Measurements from ENCODE around the gene RAPGEF5.

The RAPGEF5 gene

GRCh38 chr7:22386865-22387264 lies 29.9 kb upstream of the RAPGEF5 start:
- H2AFZ ChIP-seq (ENCODE audit: insufficient read depth, low read length, poor library complexity) = no peak overlapping the region
- H3K27me3 ChIP-seq (ENCODE audit: insufficient read depth, low read length) = no peaks in the 10 kb centered on the region
- H3K4me2 ChIP-seq (ENCODE audit: low read length) = no peak overlapping the region
- no peaks in the 10 kb centered on the region for H3K9me3 ChIP-seq (ENCODE audit: insufficient read depth, low read depth, low read length)
- H4K12ac ChIP-seq (ENCODE audit: low read depth, low read length) = no peak overlapping the region
- no peak overlapping the region for H3K27ac ChIP-seq (ENCODE audit: low read depth, low read length)
- H3K4ac ChIP-seq (ENCODE audit: low read depth, low read length) = no peak overlapping the region
- H3K79me2 ChIP-seq (ENCODE audit: control insufficient read depth, insufficient read depth, low read length, poor library complexity) = no peaks in the 10 kb centered on the region
- no peak overlapping the region for H2BK12ac ChIP-seq (ENCODE audit: low read length)
- H3K14ac ChIP-seq (ENCODE audit: low read length) = no peak overlapping the region
- no peaks in the 10 kb centered on the region for H3K4me1 ChIP-seq (ENCODE audit: control insufficient read depth in 1 of 2, insufficient read depth in 2 of 2, low read length in 2 of 2)
- H3K23ac ChIP-seq (ENCODE audit: low read length) = no peak overlapping the region
- H3K36me3 ChIP-seq (ENCODE audit: control insufficient read depth in 1 of 2, insufficient read depth in 2 of 2, low read length in 2 of 2) = no peaks in the 10 kb centered on the region
- no CpG with 5 or more reads among the region's 1 CpG for WGBS (ENCODE audit: extremely low coverage, insufficient coverage, insufficient read length)
- no peak overlapping the region for H3K4me3 ChIP-seq (ENCODE audit: low read depth, low read length)
- H3K18ac ChIP-seq (ENCODE audit: low read length) = no peak overlapping the region
- H4K91ac ChIP-seq (ENCODE audit: low read depth, low read length) = no peak overlapping the region
- no peak for DNase-seq
- no peak overlapping the region for H3K9ac ChIP-seq (ENCODE audit: low read length)
- H4K8ac ChIP-seq (ENCODE audit: low read depth, low read length) = no peak overlapping the region
- H2AK5ac ChIP-seq (ENCODE audit: low read length) = no peak overlapping the region
- no peak overlapping the region for H2BK120ac ChIP-seq (ENCODE audit: insufficient read depth, low read length, poor library complexity)
- H3K79me1 ChIP-seq (ENCODE audit: low read length) = no peaks in the 10 kb centered on the region
- no peak overlapping the region for H2BK5ac ChIP-seq (ENCODE audit: low read depth, low read length, poor library complexity)

- Histone ChIP-seq H3K4me3 (ENCODE audit: low read depth, low read length) (no peak overlapping the region), H3K4ac (ENCODE audit: low read depth, low read length) (no peak overlapping the region), H3K27ac (ENCODE audit: low read depth, low read length) (no peak overlapping the region), H2BK5ac (ENCODE audit: low read depth, low read length, poor library complexity) (no peak overlapping the region), H3K9ac (ENCODE audit: low read length) (no peak overlapping the region), H4K8ac (ENCODE audit: low read depth, low read length) (no peak overlapping the region), H3K23ac (ENCODE audit: low read length) (no peak overlapping the region), H2BK12ac (ENCODE audit: low read length) (no peak overlapping the region), H3K9me3 (ENCODE audit: insufficient read depth, low read depth, low read length) (no peaks in the 10 kb centered on the region), H3K36me3 (ENCODE audit: control insufficient read depth in 1 of 2, insufficient read depth in 2 of 2, low read length in 2 of 2) (no peaks in the 10 kb centered on the region), H4K91ac (ENCODE audit: low read depth, low read length) (no peak overlapping the region), H3K18ac (ENCODE audit: low read length) (no peak overlapping the region), H2AK5ac (ENCODE audit: low read length) (no peak overlapping the region), H4K12ac (ENCODE audit: low read depth, low read length) (no peak overlapping the region), H3K4me2 (ENCODE audit: low read length) (no peak overlapping the region), H3K4me1 (ENCODE audit: control insufficient read depth in 1 of 2, insufficient read depth in 2 of 2, low read length in 2 of 2) (no peaks in the 10 kb centered on the region), H2BK120ac (ENCODE audit: insufficient read depth, low read length, poor library complexity) (no peak overlapping the region), H3K79me1 (ENCODE audit: low read length) (no peaks in the 10 kb centered on the region), H3K14ac (ENCODE audit: low read length) (no peak overlapping the region), H3K79me2 (ENCODE audit: control insufficient read depth, insufficient read depth, low read length, poor library complexity) (no peaks in the 10 kb centered on the region), H2AFZ (ENCODE audit: insufficient read depth, low read length, poor library complexity) (no peak overlapping the region), H3K27me3 (ENCODE audit: insufficient read depth, low read length) (no peaks in the 10 kb centered on the region)
- no peak for DNase-seq
- no CpG with 5 or more reads among the region's 2 CpGs for WGBS (ENCODE audit: extremely low coverage, insufficient coverage, insufficient read length)
These were observed 29.4 kb upstream of the RAPGEF5 start for GRCh38 chr7:22386206-22386858.

GRCh38 chr7:22385326-22385725 lies 28.4 kb upstream of the RAPGEF5 start:
- H3K4ac ChIP-seq (ENCODE audit: low read depth, low read length) = no peak overlapping the region
- no peaks in the 10 kb centered on the region for H3K9me3 ChIP-seq (ENCODE audit: insufficient read depth, low read depth, low read length)
- no peaks in the 10 kb centered on the region for H3K79me1 ChIP-seq (ENCODE audit: low read length)
- no peaks in the 10 kb centered on the region for H3K36me3 ChIP-seq (ENCODE audit: control insufficient read depth in 1 of 2, insufficient read depth in 2 of 2, low read length in 2 of 2)
- no peaks in the 10 kb centered on the region for H3K4me1 ChIP-seq (ENCODE audit: control insufficient read depth in 1 of 2, insufficient read depth in 2 of 2, low read length in 2 of 2)
- no peak overlapping the region for H3K14ac ChIP-seq (ENCODE audit: low read length)
- no peak overlapping the region for H4K8ac ChIP-seq (ENCODE audit: low read depth, low read length)
- H3K79me2 ChIP-seq (ENCODE audit: control insufficient read depth, insufficient read depth, low read length, poor library complexity) = no peaks in the 10 kb centered on the region
- DNase-seq = no peak
- no peak overlapping the region for H4K12ac ChIP-seq (ENCODE audit: low read depth, low read length)
- no peak overlapping the region for H2BK120ac ChIP-seq (ENCODE audit: insufficient read depth, low read length, poor library complexity)
- no peak overlapping the region for H3K4me2 ChIP-seq (ENCODE audit: low read length)
- no peak overlapping the region for H2AFZ ChIP-seq (ENCODE audit: insufficient read depth, low read length, poor library complexity)
- H2BK12ac ChIP-seq (ENCODE audit: low read length) = no peak overlapping the region
- H4K91ac ChIP-seq (ENCODE audit: low read depth, low read length) = no peak overlapping the region
- H3K27me3 ChIP-seq (ENCODE audit: insufficient read depth, low read length) = no peaks in the 10 kb centered on the region
- H3K23ac ChIP-seq (ENCODE audit: low read length) = no peak overlapping the region
- no peak overlapping the region for H2AK5ac ChIP-seq (ENCODE audit: low read length)
- H3K18ac ChIP-seq (ENCODE audit: low read length) = no peak overlapping the region
- no peak overlapping the region for H3K9ac ChIP-seq (ENCODE audit: low read length)
- H3K27ac ChIP-seq (ENCODE audit: low read depth, low read length) = no peak overlapping the region
- H3K4me3 ChIP-seq (ENCODE audit: low read depth, low read length) = no peak overlapping the region
- no peak overlapping the region for H2BK5ac ChIP-seq (ENCODE audit: low read depth, low read length, poor library complexity)
- WGBS (ENCODE audit: extremely low coverage, insufficient coverage, insufficient read length) = no CpG with 5 or more reads among the region's 4 CpGs

- no peaks in the 10 kb centered on the region for H3K79me2 ChIP-seq (ENCODE audit: control insufficient read depth, insufficient read depth, low read length, poor library complexity)
- H3K9ac ChIP-seq (ENCODE audit: low read length) = no peak overlapping the region
- DNase-seq = no peak
- no peak overlapping the region for H2AFZ ChIP-seq (ENCODE audit: insufficient read depth, low read length, poor library complexity)
- no peak overlapping the region for H4K8ac ChIP-seq (ENCODE audit: low read depth, low read length)
- H4K91ac ChIP-seq (ENCODE audit: low read depth, low read length) = no peak overlapping the region
- no peak overlapping the region for H2BK12ac ChIP-seq (ENCODE audit: low read length)
- H3K4ac ChIP-seq (ENCODE audit: low read depth, low read length) = no peak overlapping the region
- no peak overlapping the region for H3K14ac ChIP-seq (ENCODE audit: low read length)
- H3K18ac ChIP-seq (ENCODE audit: low read length) = no peak overlapping the region
- no peak overlapping the region for H3K4me2 ChIP-seq (ENCODE audit: low read length)
- H2BK120ac ChIP-seq (ENCODE audit: insufficient read depth, low read length, poor library complexity) = no peak overlapping the region
- H4K12ac ChIP-seq (ENCODE audit: low read depth, low read length) = no peak overlapping the region
- no peaks in the 10 kb centered on the region for H3K79me1 ChIP-seq (ENCODE audit: low read length)
- no peak overlapping the region for H2AK5ac ChIP-seq (ENCODE audit: low read length)
- no peak overlapping the region for H3K23ac ChIP-seq (ENCODE audit: low read length)
- H3K27ac ChIP-seq (ENCODE audit: low read depth, low read length) = no peak overlapping the region
- WGBS (ENCODE audit: extremely low coverage, insufficient coverage, insufficient read length) = no CpG with 5 or more reads among the region's 2 CpGs
- H3K4me3 ChIP-seq (ENCODE audit: low read depth, low read length) = no peak overlapping the region
- no peak overlapping the region for H2BK5ac ChIP-seq (ENCODE audit: low read depth, low read length, poor library complexity)
- H3K27me3 ChIP-seq (ENCODE audit: insufficient read depth, low read length) = no peaks in the 10 kb centered on the region
- H3K4me1 ChIP-seq (ENCODE audit: control insufficient read depth in 1 of 2, insufficient read depth in 2 of 2, low read length in 2 of 2) = peaks cover 3% of the 10 kb centered on the region in 2 experiments
- H3K36me3 ChIP-seq (ENCODE audit: control insufficient read depth in 1 of 2, insufficient read depth in 2 of 2, low read length in 2 of 2) = no peaks in the 10 kb centered on the region
- H3K9me3 ChIP-seq (ENCODE audit: insufficient read depth, low read depth, low read length) = no peaks in the 10 kb centered on the region
These were observed 23.4 kb upstream of the RAPGEF5 start for GRCh38 chr7:22380333-22380732.

Measured in trophoblast cell (in vitro differentiated cells and primary cell).